NCI-H526 (cell line): ENCODE measurements around the gene PDLIM3.
"Not testable (repeated sequence)": the region's sequence is repeated elsewhere in the genome, so short reads cannot be mapped to it uniquely, and the experiment has no call there.

Source experiments
- DNase-seq, 2 experiments: peaks; one replicate each; lab custom pipeline; 2025; lab: John Stamatoyannopoulos, UW

PDLIM3 gene, protein sequence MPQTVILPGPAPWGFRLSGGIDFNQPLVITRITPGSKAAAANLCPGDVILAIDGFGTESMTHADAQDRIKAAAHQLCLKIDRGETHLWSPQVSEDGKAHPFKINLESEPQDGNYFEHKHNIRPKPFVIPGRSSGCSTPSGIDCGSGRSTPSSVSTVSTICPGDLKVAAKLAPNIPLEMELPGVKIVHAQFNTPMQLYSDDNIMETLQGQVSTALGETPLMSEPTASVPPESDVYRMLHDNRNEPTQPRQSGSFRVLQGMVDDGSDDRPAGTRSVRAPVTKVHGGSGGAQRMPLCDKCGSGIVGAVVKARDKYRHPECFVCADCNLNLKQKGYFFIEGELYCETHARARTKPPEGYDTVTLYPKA

DNA sequence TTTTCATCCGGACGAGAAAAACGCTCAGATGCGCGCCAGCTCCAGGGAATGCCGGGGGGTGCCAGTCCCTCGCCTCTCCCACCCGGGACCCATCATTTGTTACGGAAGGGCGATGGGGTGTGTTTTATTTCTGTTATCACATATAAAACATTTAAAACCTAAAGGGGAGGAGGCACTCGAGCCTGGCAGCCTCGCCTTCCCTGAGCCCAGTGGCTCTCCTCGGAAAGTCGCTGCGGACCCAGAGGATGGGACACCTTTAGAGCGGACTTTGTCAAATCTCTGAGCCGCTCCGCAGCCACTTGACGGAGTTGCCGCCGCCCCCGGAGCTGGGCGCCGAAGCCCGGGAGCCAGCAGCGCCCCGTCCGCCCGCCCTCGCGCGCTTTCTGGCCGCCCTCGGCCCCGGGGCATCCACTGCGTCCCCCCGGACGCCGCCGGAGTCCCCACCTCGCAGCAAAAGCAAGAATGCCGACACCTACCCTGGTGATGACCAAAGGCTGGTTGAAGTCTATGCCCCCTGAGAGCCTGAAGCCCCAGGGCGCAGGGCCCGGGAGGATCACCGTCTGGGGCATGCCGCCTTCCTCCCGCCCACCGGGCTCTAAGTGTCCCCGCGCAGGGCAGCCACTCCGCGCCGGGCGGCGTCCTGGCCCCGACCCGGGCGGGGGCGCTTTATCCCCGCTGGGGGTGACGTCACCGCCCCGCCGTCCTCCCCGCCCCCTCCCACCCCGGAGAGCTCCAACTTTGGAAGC is at the start of gene PDLIM3:
PDLIM3 (minus strand) TSS at position 642 of the 746 bp plus-strand sequence; CDS start at position 569, 73 bp downstream.
- DNase-seq, result peak in 1 of 2 experiments; percentile 73

DNA sequence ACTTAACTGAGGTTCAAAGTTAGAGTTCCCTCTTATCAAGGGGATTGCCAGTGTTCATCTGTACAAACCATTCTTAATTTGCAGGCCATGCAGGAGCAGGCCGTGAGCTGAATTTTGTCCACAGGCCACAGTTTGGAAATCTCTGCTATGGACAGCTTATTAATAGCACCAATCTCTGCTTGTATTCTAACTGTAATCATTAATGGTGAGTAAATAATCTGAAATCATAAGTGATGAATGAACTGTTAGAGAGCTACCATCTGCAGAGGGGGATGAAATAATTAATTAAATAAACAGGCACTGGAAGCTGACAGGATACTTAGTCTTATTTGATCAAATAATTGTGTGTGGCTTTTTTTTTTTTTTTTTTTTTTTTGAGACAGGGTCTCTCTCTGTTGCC is 48.5 kb upstream of the PDLIM3 start:
- DNase-seq, result no peak

DNA sequence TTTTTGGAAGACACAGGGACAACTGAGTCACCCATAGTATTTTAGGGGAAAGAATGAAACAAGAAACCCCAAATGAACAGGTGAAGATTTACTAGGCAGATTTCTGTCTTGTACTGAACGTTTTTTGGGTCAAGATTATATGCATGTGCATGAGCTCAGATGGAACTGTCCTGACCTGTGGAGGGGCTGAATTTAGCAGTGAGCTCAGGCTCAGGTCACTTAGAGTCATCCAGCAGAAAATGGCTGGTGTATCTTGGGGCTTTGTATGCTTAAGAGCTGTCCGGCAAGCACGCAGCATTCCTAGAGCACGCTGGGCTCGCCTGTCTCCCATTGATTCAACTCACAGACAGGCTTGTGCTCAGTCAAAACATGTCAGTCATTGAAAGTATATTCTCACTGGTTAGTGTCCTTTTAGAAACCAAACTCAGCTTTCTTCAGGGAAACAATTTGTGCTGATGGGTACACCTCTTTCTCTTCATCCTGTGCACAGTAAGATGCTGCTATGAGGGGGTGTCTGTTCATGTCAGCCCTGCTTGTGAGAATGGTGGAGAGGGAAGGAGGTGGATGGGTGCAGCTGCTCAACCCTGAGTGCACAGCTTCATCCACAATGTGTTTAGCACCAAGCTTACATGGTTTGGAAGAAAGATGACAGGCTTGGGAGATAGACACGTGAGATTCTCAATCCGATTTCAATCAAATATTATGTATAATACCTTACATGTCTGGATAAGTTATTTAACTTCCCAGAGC is 47.5 kb upstream of the PDLIM3 start:
- no peak for DNase-seq

DNA sequence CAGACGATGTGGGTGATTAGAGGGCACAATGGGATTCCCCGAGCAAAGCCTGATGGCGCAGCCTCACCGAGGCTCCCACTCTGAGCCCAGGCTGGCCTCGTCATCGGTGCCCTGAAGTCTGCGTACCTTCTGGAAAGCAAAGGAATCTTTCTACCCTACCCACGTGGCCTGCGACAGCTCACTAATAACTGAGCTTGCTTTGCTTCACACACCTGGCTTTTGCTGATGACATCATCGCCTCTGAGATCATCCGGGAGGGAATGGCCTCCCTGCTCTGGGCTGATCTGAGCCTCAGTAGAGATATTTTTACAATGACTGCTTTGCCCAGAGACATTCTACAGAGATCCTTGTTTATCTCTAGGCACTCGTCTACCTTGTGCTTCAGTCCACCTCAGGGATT is 45.4 kb upstream of the PDLIM3 start:
- no peak for DNase-seq

DNA sequence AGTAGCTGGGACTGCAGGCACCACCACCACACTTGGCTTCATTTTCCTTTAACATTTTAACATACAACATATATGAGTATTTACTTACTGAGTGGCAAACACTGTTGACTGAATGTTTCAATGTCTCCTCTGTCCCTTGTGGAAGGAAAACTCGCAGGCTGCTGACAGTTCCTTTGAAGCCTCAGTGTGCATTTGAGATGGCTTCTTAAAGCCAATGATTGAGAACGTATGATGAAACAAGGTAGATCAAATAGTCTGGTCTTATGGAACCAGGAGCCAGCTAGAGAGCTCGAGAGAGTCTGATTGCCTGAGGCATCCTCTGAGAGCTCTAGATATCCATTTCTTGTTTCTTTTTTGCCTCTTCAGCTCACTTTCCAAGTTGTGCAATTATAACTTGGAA is 43.0 kb upstream of the PDLIM3 start:
- DNase-seq, result no peak

DNA sequence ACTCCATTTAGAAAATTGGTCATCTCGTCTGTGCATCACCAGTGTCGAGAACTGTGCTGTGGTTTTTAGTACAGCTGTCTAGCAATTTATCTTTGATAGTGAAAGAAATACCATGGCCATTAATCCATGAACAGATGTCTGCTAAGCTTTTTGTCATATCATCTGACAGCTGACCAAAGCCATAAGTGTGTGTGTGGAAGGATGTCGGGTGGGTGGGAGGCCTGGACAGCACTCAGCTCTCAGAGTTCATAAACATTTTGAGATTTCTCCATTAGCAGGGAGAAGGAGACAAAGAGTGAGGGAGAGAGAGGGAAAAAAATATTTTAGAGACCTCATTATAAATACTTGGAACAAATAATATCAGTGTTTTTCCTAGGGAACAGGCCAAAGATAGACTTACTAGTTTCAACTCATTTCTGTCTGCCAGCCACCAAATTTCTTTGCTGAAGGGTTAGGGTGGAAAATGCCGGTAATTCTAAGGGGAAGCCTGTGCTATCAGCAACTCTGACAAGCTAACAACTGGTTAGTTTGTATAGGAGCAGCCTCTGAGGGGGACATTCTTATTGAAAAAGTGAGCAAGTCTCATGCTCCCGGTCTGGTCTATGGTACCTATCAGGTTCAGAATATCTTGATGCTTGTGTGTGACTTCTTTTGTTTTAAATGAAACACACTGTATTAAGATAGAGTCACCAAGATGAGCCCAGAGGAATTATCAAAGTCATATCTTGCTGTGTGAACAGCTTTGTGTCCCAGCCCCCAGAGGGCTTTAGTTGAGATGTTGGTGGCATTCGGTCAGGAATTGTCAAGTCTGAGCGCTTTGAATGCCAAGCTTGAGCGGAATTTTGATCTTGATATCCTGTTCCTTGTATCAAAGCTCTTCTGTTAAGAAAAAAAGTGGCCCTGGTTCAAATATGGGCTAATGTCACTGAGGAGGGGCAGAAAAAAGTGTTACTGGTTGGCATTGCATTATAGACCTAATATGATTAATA is 41.9 kb upstream of the PDLIM3 start:
- DNase-seq, result no peak

DNA sequence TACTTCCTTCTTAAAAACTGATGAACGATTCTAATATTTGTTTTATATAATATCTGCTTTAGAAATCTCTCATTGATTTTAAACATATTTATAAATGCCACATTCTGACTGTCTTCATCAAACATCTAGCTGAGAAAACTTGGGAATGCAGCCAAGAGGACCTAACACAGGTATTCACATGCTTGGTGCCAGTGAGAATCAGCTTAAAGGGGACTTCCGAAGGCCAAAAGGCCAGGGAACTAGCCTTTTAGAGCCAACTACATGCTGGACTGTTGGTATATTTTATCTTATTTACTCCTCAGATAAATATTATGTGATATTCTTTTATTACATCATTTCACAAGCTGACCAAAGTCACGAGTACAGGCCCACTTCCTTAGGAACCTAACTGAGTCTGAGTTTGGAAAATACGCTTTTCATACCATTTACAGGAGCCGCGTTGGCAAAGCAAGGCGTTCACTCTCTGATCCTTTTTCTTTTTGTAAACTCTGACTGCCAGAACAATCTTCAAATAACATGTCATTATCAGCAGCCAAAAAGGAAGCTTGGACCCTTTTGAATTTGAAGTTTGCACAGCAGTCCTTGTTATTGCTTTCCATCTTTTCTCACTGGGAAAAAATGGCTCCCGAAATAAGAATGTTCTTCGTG is 41.1 kb upstream of the PDLIM3 start:
- DNase-seq, result no peak

DNA sequence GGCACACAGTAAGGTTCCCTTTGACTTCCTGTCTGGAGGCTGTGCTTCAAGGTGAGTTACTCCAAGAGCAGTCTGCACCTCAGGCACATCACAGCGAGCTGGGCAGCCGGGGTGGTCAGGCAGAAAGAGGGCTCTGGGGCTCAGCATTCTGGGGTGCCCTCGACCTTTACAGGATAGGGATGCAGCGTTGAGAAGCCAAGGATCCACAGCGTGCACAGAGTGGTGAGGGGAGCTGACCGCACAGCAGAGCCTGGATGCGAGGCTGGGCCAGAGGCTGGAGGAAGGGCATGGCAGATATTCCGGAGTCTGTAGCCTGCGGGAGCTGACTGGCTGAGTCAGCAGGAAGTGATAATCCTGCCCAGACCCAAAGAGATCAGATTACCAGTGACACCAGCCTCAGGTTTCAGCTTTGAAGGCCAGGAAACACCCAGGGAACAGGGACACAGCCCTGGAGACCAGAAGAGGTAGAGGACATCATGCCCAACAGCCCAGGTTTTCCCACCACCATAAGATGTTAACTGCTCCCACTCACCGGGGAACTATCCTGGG is 38.4 kb upstream of the PDLIM3 start:
- DNase-seq, result peak in 1 of 2 experiments; percentile 33

DNA sequence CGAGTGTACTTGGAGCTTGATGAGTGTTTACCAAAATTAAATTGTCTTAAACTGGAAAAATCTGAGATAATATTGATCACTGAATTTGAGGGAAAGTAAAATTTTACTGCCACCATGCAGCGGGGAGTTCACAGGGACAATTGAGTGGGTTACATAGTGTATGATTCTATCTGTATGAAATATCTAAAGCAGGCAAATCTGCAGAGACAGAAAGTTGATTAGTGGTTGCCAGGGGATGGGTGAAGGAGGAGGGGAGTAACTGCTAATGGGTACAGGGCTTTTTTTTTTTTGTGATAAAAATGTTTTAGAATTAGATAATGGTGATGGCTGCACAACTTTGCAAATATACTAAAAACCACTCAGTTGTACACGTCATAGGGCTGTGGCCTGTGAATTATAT is 35.4 kb upstream of the PDLIM3 start:
- no peak for DNase-seq

DNA sequence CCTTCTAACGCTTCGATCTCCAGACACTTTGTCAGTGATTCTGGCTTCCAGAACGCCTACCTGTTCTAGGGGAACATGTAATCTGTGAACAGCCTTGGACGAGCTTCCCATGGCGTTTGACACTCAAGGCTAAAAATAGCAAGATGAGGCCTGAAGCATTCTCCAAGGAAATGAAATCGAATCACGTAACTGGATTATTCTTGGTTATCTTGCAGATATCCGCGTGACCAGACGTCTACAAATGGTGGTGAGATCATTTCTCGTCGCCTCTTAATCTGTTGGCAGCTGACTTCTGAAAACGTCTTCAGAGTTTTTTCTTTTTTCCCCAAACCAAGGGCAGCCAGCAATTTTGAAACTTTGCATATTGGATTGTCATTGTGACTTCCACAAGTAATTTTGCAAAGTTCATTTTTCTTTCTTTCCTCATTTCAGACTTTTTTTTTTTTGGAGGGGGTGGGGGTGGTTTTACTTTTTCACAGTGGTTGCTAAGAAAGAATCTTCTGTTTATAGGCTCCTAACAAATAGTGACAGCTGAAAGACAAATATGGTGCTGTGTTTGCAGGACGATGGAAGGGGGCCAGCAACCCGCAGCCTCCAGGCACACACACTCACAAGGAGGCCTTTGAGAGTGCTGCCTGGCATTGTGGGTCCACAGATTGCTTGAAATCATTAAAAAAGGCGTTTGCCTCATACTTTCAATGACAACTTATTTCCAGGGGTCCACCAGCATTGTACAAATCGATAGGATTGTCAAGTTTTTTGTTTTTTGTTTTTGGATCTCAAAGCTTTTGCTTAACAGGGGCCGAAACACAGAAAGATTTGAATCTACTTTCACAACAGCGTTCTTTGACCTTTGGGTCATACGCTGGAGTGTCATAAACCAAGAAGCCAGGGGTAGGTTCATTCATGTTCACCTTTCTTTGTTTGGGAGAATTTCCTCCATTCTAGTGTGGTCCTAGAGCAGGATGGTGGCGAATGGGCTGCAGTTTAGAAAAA is 32.4 kb upstream of the PDLIM3 start:
- DNase-seq, result no peak

DNA sequence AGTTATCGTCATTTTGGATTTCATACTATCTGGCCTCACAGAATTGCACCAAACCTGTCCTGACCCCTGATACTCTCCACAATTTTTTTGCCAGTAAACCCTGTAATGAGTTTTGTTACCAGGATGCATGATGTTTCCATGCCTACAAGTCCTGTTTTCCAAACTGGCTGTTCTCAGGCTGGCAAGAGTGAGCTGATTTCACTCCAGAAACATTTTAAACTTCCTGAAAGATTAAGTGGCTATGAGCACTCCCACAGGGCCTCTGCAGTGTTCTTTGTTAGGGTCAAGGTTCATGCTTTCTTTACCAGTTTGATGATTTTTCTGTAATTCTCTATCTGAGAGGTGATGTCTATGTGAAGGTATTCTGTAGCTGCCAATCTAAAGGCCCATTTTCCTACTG is 31.7 kb upstream of the PDLIM3 start:
- DNase-seq, result no peak

DNA sequence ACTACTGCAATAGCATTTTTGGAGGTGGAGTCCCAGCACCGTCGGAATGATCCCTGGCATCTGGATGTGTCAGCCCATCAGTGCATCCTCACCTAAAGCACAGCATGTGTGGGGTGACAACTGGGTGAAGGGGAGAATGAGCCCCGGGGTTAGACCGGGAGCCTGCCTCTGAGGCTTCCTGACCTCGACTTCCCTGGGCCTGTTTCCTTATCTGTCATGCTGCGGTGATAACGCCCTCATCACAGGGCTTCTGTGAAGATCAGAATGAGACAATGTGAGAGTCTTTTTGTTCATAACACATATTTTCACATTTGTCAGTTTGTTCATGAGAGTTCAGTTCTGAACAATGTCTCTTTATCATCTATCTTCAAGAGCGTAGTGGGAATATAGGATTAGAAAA is 31.1 kb upstream of the PDLIM3 start:
- no peak for DNase-seq

DNA sequence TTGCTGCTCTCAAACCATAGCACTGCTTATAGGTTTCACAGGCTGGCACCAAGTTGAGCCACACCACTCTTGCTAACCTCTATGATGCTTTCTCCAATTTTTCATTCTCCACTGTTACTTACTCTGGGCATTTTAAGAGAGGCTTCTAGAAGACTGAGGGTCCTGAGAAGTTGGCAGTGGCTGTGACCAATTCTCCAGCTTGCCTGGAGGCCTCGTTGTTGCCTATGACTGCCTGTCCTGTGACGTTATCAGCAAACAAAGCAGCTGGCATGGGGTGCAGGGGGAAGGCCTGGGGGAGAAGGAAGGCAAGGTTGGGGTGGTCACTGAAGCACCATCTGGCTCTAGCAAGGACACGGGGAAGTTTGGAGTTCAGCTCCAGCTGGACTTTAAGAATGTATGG is 30.4 kb upstream of the PDLIM3 start:
- no peak for DNase-seq

DNA sequence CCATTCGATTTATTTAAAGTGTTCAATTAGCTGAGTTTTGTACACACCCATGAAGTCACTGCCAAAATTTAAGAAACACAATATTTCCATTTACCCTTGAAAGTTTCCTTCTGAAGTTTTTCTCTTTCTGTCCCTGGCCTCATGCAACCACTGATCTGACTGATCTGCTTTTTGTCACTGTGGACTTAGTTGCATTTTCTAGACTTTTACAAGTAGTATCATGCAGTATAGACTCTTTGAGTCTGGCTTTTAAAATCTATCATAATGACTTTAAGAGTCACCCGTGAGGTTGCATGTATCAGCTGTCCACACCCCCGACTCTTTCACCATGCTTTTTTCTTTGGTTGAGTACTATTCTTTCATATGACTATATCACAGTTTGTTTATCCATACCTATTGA is 29.0 kb upstream of the PDLIM3 start:
- DNase-seq, result no peak

DNA sequence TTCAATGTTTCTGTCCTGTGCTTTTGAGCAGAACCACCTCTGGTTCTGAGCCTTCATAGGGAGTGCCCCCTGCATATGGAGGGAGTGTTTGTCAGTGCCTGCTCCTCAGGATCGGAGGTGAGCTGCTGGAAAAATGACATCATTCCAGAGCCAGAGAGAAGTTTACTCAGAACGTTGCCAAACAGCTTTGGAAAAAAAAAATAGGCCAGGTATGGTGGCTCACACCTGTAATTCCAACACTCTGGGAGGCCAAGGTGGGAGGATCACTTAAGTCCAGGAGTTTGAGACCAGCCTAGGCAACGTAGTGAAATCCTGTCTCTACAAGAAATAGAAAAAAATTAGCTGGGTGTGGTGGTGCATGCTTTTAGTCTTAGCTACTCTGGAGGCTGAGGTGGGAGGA is 27.2 kb upstream of the PDLIM3 start:
- DNase-seq, result no peak

DNA sequence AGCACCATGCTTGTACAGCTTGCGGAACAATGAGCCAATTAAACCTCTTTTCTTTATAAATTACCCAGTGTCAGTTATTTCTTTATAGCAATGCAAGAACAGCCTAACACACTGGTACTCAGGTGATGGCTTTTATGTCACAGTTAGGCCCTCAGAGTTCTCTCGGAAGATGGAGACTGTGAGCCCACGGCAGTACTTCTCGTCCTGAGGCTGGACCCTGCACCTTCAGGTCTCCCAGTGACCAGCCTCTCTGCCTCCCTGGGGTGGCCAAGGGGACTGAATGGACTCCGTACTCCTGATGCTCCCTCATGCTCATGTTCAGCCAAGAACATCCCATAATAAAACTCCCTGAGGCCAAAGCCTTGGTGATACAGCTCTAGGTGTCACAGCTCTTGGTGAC is 25.0 kb upstream of the PDLIM3 start:
- no peak for DNase-seq

DNA sequence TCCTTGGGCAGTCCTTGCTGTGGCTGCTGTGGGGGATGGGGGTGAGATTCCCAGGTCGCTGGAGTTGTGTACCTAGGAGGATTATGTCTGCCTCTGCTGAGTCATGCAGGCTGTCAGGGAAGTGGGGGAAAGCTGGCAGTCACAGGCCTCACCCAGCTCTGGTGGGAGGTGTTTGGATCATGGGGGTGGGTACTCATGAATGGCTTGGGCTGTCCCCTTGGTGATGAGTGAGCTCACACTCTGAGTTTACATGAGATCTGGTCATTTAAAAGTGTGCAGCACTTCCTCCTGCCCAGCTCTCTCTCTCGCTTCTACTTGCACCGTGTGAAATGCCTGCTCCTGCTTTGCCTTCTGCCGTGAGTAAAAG is 24.6 kb upstream of the PDLIM3 start:
- DNase-seq, result no peak

DNA sequence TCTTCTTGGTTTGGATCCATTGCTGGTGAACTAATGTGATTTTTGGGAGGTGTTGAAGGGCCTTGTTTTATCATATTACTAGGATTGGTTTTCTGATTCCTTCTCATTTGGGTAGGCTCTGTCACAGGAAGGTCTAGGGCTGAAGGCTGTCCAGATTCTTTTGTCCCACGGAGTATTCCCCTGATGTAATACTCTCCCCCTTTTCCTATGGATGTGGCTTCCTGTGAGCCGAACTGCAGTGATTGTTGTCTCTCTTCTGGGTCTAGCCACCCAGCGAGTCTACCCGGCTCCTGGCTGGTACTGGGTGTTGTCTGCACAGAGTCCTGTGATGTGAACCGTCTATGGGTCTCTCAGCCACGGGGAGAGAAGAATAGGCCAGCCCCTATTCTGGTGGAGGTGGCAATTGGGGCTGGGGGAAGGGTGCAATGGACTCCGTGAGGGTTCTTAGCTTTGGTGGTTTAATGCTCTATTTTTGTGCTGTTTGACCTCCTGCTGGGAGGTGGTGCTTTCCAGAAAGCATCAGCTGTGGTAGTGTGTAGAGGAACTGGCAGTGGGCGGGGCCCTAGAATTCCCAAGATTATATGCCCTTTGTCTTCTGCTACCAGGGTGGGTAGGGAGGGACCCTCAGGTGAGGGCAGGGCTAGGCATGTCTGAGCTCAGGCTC is 24.1 kb upstream of the PDLIM3 start:
- not testable (repeated sequence) for DNase-seq
